Activated T-helper 2 cell treated with anti-CD3 and anti-CD28 coated beads, Interferon-gamma antibody, Interleukin-2, Interleukin-4, amounts not matched to agents 10 μg/mL and 5 μg/mL and 100 μg/mL, durations not matched to agents 14 hours and 24 hours and 36 hours (primary cell): Measurements from ENCODE around the gene TEC. TPM values are rescaled to one million over a fixed set of nuclear protein-coding genes. Genes with fewer than 3 reads are reported as not detected.

Experiments used
- DNase-seq: peaks from one replicate; pipeline ENCODE4 v3.0.0; 2021; ENCODE audit warnings: low spot score
- H3K27ac Mint-ChIP-seq: one replicate; pipeline ENCODE4 v1.8.0; 2021; ENCODE audit warnings: mixed read lengths
- H3K27me3 Mint-ChIP-seq: one replicate; pipeline ENCODE4 v1.8.0; 2021; ENCODE audit warnings: low read depth, mixed read lengths
- H3K36me3 Mint-ChIP-seq: one replicate; pipeline ENCODE4 v1.8.0; 2021; ENCODE audit warnings: low read depth, mixed read lengths
- H3K4me1 Mint-ChIP-seq: one replicate; pipeline ENCODE4 v1.8.0; 2021; ENCODE audit warnings: low read depth, mixed read lengths
- H3K4me3 Mint-ChIP-seq: one replicate; pipeline ENCODE4 v1.8.0; 2021; ENCODE audit warnings: low read depth, mild to moderate bottlenecking, moderate library complexity, mixed read lengths
- H3K9me3 Mint-ChIP-seq: one replicate; pipeline ENCODE4 v1.8.0; 2021; ENCODE audit warnings: mixed read lengths
- intact Hi-C: fragments of 100-400 bp; cut with micrococcal nuclease; formaldehyde crosslinking; loops from one replicate; pipeline ENCODE4 v1.15.1; 2023
- total RNA-seq: library from RNA; stranded (reverse); gene quantifications from 2 replicates; pipeline ENCODE4 v1.2.3, GENCODE V29; 2022

The TEC gene
- total RNA-seq, 1 donor from 2014 or later: 2.2 TPM

DNA sequence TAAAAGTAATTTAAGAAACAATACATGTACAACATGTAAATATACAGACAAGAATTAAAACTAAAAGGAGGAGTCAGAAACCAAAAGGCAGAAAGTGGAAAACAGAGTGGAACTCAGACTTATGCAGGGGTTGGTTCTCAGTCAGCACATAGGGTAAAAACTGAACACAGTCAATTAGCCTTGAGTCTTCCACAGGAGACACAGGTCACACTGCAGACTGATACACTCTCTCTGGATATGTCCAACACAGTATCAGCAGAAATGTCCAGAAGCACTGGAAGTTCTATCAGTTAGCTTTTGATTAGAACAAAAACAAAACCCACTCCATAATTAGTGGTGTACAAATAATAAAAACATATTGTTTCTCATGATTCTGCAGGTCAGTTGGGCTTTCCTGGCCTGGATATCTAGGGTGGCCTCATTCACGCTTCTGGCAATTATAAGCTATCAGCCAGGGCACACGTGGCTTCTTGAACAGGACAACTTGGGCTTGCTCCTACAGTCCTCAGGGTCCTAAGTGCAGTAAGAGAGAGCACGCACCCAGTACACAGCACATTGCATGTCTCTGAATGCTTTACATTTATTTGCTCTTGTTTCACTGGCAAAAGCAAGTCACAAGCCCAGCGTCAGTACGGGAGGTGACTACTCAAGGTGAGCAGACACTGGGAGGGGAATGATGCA, 21.6 kb downstream of the TEC start:
- intact Hi-C loops: no loop called here
- H3K4me3 Mint-ChIP-seq: no peak overlapping the region
- no peaks in the 10 kb centered on the region for H3K9me3 Mint-ChIP-seq
- no peak overlapping the region for H3K27ac Mint-ChIP-seq
- H3K4me1 Mint-ChIP-seq: no peaks in the 10 kb centered on the region
- H3K27me3 Mint-ChIP-seq: no peaks in the 10 kb centered on the region
- DNase-seq: no peak
- no peaks in the 10 kb centered on the region for H3K36me3 Mint-ChIP-seq

DNA sequence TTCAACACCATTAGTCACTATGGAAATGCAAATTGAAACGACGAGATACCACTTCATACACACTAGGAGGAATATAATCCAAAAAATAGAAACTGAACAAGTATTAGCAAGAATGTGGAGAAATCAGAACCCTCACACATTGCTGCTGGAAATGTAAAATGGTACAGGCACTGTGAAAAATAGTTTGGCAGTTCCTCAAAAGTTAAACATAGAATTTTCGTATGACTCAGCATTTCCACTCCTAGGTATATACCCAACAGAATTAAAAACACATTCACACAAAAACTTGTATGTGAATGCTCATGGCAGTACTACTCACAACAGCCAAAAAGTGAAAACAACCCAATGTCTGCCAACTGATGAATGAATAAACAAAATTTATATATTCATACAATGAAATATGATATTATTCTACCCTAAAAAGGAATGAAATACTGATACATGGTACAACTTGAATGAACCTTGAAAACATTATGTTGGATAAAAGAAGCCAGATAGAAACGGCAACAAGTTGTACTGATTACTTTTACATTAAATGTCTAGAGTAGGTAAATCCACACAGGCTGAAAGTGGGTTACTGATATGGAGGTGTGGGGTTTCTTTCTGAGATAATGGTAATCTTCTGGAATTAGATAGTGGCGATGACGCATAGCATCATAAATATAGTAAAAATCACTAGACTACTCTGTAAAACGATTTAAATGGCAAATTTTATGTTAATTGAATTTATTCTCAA, 22.3 kb downstream of the TEC start:
- no peaks in the 10 kb centered on the region for H3K4me1 Mint-ChIP-seq
- no peak overlapping the region for H3K4me3 Mint-ChIP-seq
- no peaks in the 10 kb centered on the region for H3K36me3 Mint-ChIP-seq
- no peaks in the 10 kb centered on the region for H3K27me3 Mint-ChIP-seq
- H3K9me3 Mint-ChIP-seq: no peaks in the 10 kb centered on the region
- no peak overlapping the region for H3K27ac Mint-ChIP-seq
- no peak for DNase-seq
- intact Hi-C loops: no loop called here

- Mint-ChIP-seq H3K36me3 (no peaks in the 10 kb centered on the region), H3K27ac (no peak overlapping the region), H3K4me1 (no peaks in the 10 kb centered on the region), H3K4me3 (no peak overlapping the region), H3K9me3 (no peaks in the 10 kb centered on the region), H3K27me3 (peaks cover 8% of the 10 kb centered on the region)
- DNase-seq: no peak
- intact Hi-C loops: no loop called here
Measured at GRCh38 chr4:48244665-48245064, 25.0 kb downstream of the TEC start.

- Mint-ChIP-seq H3K4me1 (no peaks in the 10 kb centered on the region), H3K27ac (no peak overlapping the region)
Measured at GRCh38 chr4:48243887-48244286, 25.8 kb downstream of the TEC start.

GRCh38 chr4:48243429-48243828, 26.2 kb downstream of the TEC start:
- Mint-ChIP-seq H3K4me1 (no peaks in the 10 kb centered on the region), H3K9me3 (no peaks in the 10 kb centered on the region)
- intact Hi-C loops: no loop called here

More at GRCh38 chr4:48243887-48244286, 25.8 kb downstream of the TEC start:
- H3K9me3 Mint-ChIP-seq: no peaks in the 10 kb centered on the region
- H3K4me3 Mint-ChIP-seq: no peak overlapping the region
- H3K27me3 Mint-ChIP-seq: peaks cover 8% of the 10 kb centered on the region
- intact Hi-C loops: no loop called here
- H3K36me3 Mint-ChIP-seq: no peaks in the 10 kb centered on the region
- DNase-seq: no peak

DNA sequence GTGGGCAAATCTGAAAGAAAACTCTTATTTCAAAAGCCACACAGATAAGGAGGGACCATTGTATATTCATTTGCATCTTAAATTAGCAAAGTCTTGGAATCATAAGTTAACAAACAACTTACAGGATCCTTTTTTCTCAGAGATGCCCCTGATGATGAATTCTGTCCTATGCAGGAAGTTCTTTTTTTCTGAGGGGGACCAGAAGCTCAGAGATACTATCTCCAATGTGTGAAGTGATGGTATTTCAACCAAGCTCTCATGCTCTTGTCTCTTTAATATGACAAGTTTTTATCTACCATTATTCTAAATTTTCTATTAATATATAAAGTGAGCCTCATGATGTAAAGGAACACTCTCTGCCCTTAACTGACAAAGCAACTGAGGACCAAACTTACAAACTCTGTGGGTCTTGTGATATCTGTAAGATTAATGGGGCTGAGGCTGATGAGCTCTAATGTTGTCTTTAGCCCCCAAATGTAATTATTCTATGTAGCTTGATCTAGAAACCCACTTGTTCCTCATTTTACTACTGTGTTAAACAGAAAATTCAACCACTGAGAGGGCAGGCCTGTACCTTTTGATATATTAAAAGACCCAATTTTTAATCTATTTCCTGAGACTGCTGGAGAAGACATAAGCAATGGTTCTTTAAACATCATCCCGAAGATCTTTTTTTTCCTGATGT, 27.0 kb downstream of the TEC start:
- no peaks in the 10 kb centered on the region for H3K4me1 Mint-ChIP-seq
- intact Hi-C loops: no loop called here
- no peaks in the 10 kb centered on the region for H3K36me3 Mint-ChIP-seq
- peaks cover 8% of the 10 kb centered on the region for H3K27me3 Mint-ChIP-seq
- no peak overlapping the region for H3K27ac Mint-ChIP-seq
- no peak overlapping the region for H3K4me3 Mint-ChIP-seq
- no peak for DNase-seq
- no peaks in the 10 kb centered on the region for H3K9me3 Mint-ChIP-seq

More at GRCh38 chr4:48243429-48243828, 26.2 kb downstream of the TEC start:
- Mint-ChIP-seq H3K27ac (no peak overlapping the region), H3K27me3 (peaks cover 8% of the 10 kb centered on the region), H3K36me3 (no peaks in the 10 kb centered on the region), H3K4me3 (no peak overlapping the region)
- DNase-seq: no peak

GRCh38 chr4:48241731-48242130, 27.9 kb downstream of the TEC start:
- intact Hi-C loops: no loop called here
- no peak overlapping the region for H3K4me3 Mint-ChIP-seq
- no peaks in the 10 kb centered on the region for H3K9me3 Mint-ChIP-seq
- no peak for DNase-seq
- no peak overlapping the region for H3K27ac Mint-ChIP-seq
- peaks cover 8% of the 10 kb centered on the region for H3K27me3 Mint-ChIP-seq
- H3K36me3 Mint-ChIP-seq: no peaks in the 10 kb centered on the region
- H3K4me1 Mint-ChIP-seq: no peaks in the 10 kb centered on the region

DNA sequence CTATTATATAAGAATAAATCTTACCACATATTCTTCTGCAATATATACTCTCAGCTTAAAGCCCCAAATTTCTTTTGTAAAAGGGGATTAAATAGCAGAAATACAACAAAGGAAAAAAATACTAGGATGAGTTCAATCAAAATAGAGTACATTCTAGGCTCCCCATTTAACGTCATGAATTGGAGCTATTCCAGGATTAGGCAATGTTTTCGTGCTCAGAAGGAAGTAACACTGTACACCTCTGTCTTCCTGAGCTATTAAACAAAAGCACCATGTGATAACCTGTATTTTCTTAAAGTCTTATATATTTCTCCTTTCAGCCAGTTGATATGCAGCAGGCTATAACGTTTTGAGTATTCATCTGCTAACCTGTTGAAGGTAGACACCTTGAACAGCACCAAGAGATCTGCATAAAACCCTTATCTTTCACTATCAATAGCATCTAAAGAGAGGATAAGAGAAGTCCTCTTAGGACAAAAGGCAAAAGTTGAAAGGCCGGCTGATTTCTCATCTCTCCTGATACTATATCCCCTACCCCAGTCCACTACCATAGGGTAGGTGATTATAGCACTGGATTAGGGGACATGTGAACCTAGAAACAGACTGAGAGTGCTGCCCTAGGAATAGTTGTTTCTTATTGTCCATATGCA, 31.5 kb downstream of the TEC start:
- intact Hi-C loops: no loop called here
- Mint-ChIP-seq H3K27me3 (peaks cover 8% of the 10 kb centered on the region), H3K4me3 (no peak overlapping the region), H3K36me3 (no peaks in the 10 kb centered on the region), H3K9me3 (no peaks in the 10 kb centered on the region), H3K27ac (no peak overlapping the region), H3K4me1 (peaks cover 10% of the 10 kb centered on the region)
- no peak for DNase-seq

- H3K36me3 Mint-ChIP-seq: no peaks in the 10 kb centered on the region
- H3K27ac Mint-ChIP-seq: no peak overlapping the region
- DNase-seq: no peak
- peaks cover 2% of the 10 kb centered on the region for H3K27me3 Mint-ChIP-seq
- no peak overlapping the region for H3K4me3 Mint-ChIP-seq
- H3K9me3 Mint-ChIP-seq: no peaks in the 10 kb centered on the region
- intact Hi-C loops: no loop called here
- peaks cover 10% of the 10 kb centered on the region for H3K4me1 Mint-ChIP-seq
Measured at GRCh38 chr4:48235050-48235449, 34.6 kb downstream of the TEC start.

- Mint-ChIP-seq H3K4me3 (no peak overlapping the region), H3K9me3 (no peaks in the 10 kb centered on the region), H3K36me3 (no peaks in the 10 kb centered on the region), H3K4me1 (peaks cover 10% of the 10 kb centered on the region), H3K27ac (no peak overlapping the region), H3K27me3 (no peaks in the 10 kb centered on the region)
- intact Hi-C loops: no loop called here
- DNase-seq: no peak
Measured at GRCh38 chr4:48234575-48234974, 35.1 kb downstream of the TEC start.

GRCh38 chr4:48228949-48229348, 40.7 kb downstream of the TEC start:
- intact Hi-C loops: no loop called here
- no peaks in the 10 kb centered on the region for H3K36me3 Mint-ChIP-seq
- no peak overlapping the region for H3K4me3 Mint-ChIP-seq
- DNase-seq: no peak
- H3K9me3 Mint-ChIP-seq: no peaks in the 10 kb centered on the region
- H3K4me1 Mint-ChIP-seq: peaks cover 7% of the 10 kb centered on the region
- H3K27ac Mint-ChIP-seq: no peak overlapping the region
- H3K27me3 Mint-ChIP-seq: no peaks in the 10 kb centered on the region

GRCh38 chr4:48227662-48228061, 42.0 kb downstream of the TEC start:
- Mint-ChIP-seq H3K4me1 (peaks cover 5% of the 10 kb centered on the region), H3K4me3 (no peak overlapping the region), H3K9me3 (no peaks in the 10 kb centered on the region), H3K27ac (no peak overlapping the region), H3K36me3 (no peaks in the 10 kb centered on the region), H3K27me3 (no peaks in the 10 kb centered on the region)
- no peak for DNase-seq
- intact Hi-C loops: no loop called here

- intact Hi-C loops: no loop called here
- no peak for DNase-seq
- Mint-ChIP-seq H3K27ac (no peak overlapping the region), H3K27me3 (no peaks in the 10 kb centered on the region), H3K4me1 (peaks cover 5% of the 10 kb centered on the region), H3K36me3 (no peaks in the 10 kb centered on the region), H3K9me3 (no peaks in the 10 kb centered on the region), H3K4me3 (no peak overlapping the region)
Measured at GRCh38 chr4:48226199-48226598, 43.4 kb downstream of the TEC start.
